Measurements from ENCODE around the gene KRT86. TPM values are rescaled to one million over a fixed set of nuclear protein-coding genes. Genes with fewer than 3 reads are reported as not detected.
"Not testable (repeated sequence)": the region's sequence is repeated elsewhere in the genome, so short reads cannot be mapped to it uniquely, and the experiment has no call there.

KRT86 gene
- total and polyA plus RNA-seq, 2 donors (not counting 1 experiment from before 2014, with no cell fraction given) = not detected

DNA sequence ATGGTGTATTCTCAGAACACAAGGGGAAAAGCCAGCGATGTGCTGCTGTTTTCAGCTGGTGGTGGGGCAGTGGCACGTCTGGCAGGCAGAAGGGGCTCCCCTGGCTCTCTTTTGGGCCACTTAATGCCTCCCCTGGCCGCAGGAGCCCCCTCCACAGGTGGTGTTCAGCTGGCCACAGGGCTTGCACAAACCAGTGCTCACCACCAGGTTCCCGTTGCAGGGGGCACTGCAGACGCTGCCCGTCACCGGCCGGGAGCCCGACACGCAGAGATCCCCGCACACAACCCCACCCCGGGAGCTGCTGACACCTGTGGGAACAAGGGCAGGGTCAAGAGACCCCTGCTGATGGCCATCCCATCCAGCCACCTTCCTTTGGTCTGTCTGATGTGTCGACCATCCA, 40.1 kb downstream of the KRT86 start:
- Mint-ChIP-seq H3K9me3 (ENCODE audit: insufficient read depth) (no peaks in the 10 kb centered on the region), H3K4me1 (no peaks in the 10 kb centered on the region), H3K4me3 (no peak overlapping the region), H3K27ac (no peak overlapping the region), H3K27me3 (peaks cover 40% of the 10 kb centered on the region)
- no peaks in the 10 kb centered on the region for H3K36me3 ChIP-seq (replicated peaks in 1 of 2; ENCODE audit: control extremely low read depth in 1 of 2, control insufficient read depth in 1 of 2, extremely low read depth in 1 of 2, insufficient read depth in 2 of 2, low read length in 1 of 2)
- WGBS (ENCODE audit: insufficient coverage) = 90% methylated on average over 13 of the region's 13 CpGs
- ATAC-seq (ENCODE audit: low read depth) = no peak
- H3K4me2 ChIP-seq (replicated peaks; ENCODE audit: low read depth, low read length, poor library complexity, severe bottlenecking) = no peak overlapping the region
- no peaks in the 10 kb centered on the region for H4K20me1 ChIP-seq (ENCODE audit: control insufficient read depth, insufficient read depth, low read length, poor library complexity, severe bottlenecking)
- H3K27ac ChIP-seq (ENCODE audit: low read length in 2 of 2) = no peak overlapping the region
- CTCF ChIA-PET = no interaction called here
- H3K9me3 ChIP-seq (ENCODE audit: control extremely low read depth in 1 of 3, control insufficient read depth in 2 of 3, insufficient read depth in 1 of 3, low read length in 2 of 3) = no peaks in the 10 kb centered on the region
- POLR2A ChIA-PET = no interaction called here
- no peak for DNase-seq
- H3K4me3 ChIP-seq (ENCODE audit: control extremely low read depth in 1 of 5, extremely low read depth in 1 of 5, insufficient read depth in 1 of 5, low read depth in 2 of 5, low read length in 4 of 5) = no peak overlapping the region
- H3K79me2 ChIP-seq (ENCODE audit: control insufficient read depth, insufficient read depth, low read length) = no peaks in the 10 kb centered on the region
- H3K27me3 ChIP-seq (replicated peaks in 1 of 4; ENCODE audit: control extremely low read depth in 1 of 4, control insufficient read depth in 3 of 4, insufficient read depth in 4 of 4, low read length in 3 of 4) = peaks cover 0 to 25% (median 6%) of the 10 kb centered on the region in 4 experiments
- H3K4me1 ChIP-seq (ENCODE audit: control insufficient read depth in 2 of 2, insufficient read depth in 2 of 2, low read length in 2 of 2) = no peaks in the 10 kb centered on the region
- H2AFZ ChIP-seq (ENCODE audit: insufficient read depth, low read depth, low read length, poor library complexity, severe bottlenecking) = no peak overlapping the region
- intact Hi-C loops (cut with micrococcal nuclease) = no loop called here
- TF ChIP-seq EZH2 (IDR thresholded peaks at IDR 0.05; ENCODE audit: borderline replicate concordance, insufficient read depth, low read depth, low read length, poor library complexity, severe bottlenecking) = no peak
- TF ChIP-seq, protein P1, sequence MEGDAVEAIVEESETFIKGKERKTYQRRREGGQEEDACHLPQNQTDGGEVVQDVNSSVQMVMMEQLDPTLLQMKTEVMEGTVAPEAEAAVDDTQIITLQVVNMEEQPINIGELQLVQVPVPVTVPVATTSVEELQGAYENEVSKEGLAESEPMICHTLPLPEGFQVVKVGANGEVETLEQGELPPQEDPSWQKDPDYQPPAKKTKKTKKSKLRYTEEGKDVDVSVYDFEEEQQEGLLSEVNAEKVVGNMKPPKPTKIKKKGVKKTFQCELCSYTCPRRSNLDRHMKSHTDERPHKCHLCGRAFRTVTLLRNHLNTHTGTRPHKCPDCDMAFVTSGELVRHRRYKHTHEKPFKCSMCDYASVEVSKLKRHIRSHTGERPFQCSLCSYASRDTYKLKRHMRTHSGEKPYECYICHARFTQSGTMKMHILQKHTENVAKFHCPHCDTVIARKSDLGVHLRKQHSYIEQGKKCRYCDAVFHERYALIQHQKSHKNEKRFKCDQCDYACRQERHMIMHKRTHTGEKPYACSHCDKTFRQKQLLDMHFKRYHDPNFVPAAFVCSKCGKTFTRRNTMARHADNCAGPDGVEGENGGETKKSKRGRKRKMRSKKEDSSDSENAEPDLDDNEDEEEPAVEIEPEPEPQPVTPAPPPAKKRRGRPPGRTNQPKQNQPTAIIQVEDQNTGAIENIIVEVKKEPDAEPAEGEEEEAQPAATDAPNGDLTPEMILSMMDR (IDR thresholded peaks at IDR 0.05) = no peak
- no peak overlapping the region for H3K9ac ChIP-seq (ENCODE audit: low read length)

DNA sequence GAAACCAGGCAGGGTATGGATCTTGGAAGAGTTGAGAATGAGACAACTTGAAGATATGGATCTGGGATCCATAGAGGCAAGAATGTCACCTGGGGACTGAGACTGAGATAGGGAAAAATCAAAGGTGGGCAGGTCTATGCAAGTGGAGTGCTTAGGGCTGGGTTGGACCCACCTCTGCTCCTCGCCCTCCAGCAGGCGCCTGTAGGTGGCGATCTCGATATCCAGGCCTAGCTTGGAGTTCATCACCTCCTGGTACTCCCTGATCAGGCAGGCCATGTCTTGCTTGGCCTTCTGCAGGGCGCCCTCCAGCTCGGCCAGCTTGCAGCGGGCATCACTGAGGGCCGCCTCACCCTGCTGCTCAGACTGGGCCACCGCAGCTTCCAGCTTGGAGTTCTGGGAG, 41.3 kb downstream of the KRT86 start:
- H3K27ac ChIP-seq (ENCODE audit: low read length in 2 of 2); POLR2A ChIA-PET; H3K79me2 ChIP-seq (ENCODE audit: control insufficient read depth, insufficient read depth, low read length); H3K9me3 ChIP-seq (ENCODE audit: control extremely low read depth in 1 of 3, control insufficient read depth in 2 of 3, insufficient read depth in 1 of 3, low read length in 2 of 3); H4K20me1 ChIP-seq (ENCODE audit: control insufficient read depth, insufficient read depth, low read length, poor library complexity, severe bottlenecking); H3K36me3 ChIP-seq (replicated peaks in 1 of 2; ENCODE audit: control extremely low read depth in 1 of 2, control insufficient read depth in 1 of 2, extremely low read depth in 1 of 2, insufficient read depth in 2 of 2, low read length in 1 of 2); H3K9ac ChIP-seq (ENCODE audit: low read length); H2AFZ ChIP-seq (ENCODE audit: insufficient read depth, low read depth, low read length, poor library complexity, severe bottlenecking); H3K4me3 Mint-ChIP-seq; H3K27ac Mint-ChIP-seq; H3K4me1 Mint-ChIP-seq; ATAC-seq (ENCODE audit: low read depth); H3K4me2 ChIP-seq (replicated peaks; ENCODE audit: low read depth, low read length, poor library complexity, severe bottlenecking); DNase-seq; H3K9me3 Mint-ChIP-seq (ENCODE audit: insufficient read depth); H3K4me1 ChIP-seq (ENCODE audit: control insufficient read depth in 2 of 2, insufficient read depth in 2 of 2, low read length in 2 of 2); H3K4me3 ChIP-seq (ENCODE audit: control extremely low read depth in 1 of 5, extremely low read depth in 1 of 5, insufficient read depth in 1 of 5, low read depth in 2 of 5, low read length in 4 of 5); intact Hi-C loops (cut with micrococcal nuclease): not testable (repeated sequence)
- 68% methylated on average over 4 of the region's 9 CpGs for WGBS (ENCODE audit: insufficient coverage)
- peaks cover 41% of the 10 kb centered on the region for H3K27me3 Mint-ChIP-seq
- H3K27me3 ChIP-seq (replicated peaks in 1 of 4; ENCODE audit: control extremely low read depth in 1 of 4, control insufficient read depth in 3 of 4, insufficient read depth in 4 of 4, low read length in 3 of 4) = peaks cover 0 to 21% (median 3%) of the 10 kb centered on the region in 4 experiments
- CTCF ChIA-PET = interaction anchor here (0.7 to 1.5 kb wide), 4 partner anchors 9 to 163 kb away, joined by 3 read pairs; no protein-coding TSS in a partner anchor
